Skeletal muscle satellite cell (primary cell): Measurements from ENCODE around the gene ELFN1.
"Not testable (repeated sequence)": the region's sequence is repeated elsewhere in the genome, so short reads cannot be mapped to it uniquely, and the experiment has no call there.

Source experiments
- H3K27me3 ChIP-seq: 2 replicates; pipeline ENCODE4 v1.7.0; 2013; ENCODE audit warnings: low read length; ENCODE audit not compliant: control insufficient read depth, insufficient read depth
- H3K36me3 ChIP-seq: 2 replicates; pipeline ENCODE4 v1.7.0; 2013; ENCODE audit warnings: mild to moderate bottlenecking, control low read depth, low read length; ENCODE audit not compliant: insufficient read depth
- H3K4me1 ChIP-seq: 2 replicates; pipeline ENCODE4 v1.7.0; 2013; ENCODE audit warnings: low read length; ENCODE audit not compliant: control insufficient read depth, insufficient read depth
- H3K4me2 ChIP-seq: 2 replicates; pipeline ENCODE4 v1.7.0; 2013; ENCODE audit warnings: mild to moderate bottlenecking, low read length
- H3K4me3 ChIP-seq: 2 replicates; pipeline ENCODE4 v1.7.0; 2013; ENCODE audit warnings: low read length
- H3K9ac ChIP-seq: 2 replicates; pipeline ENCODE4 v1.7.0; 2013; ENCODE audit warnings: mild to moderate bottlenecking, low read depth, low read length, moderate library complexity
- H3K9me3 ChIP-seq: replicated peaks from 2 replicates; pipeline ENCODE4 v1.7.0; 2013; ENCODE audit warnings: mild to moderate bottlenecking, control low read depth, low read length

The ELFN1 gene

GRCh38 chr7:1719256-1719655 lies 49.2 kb downstream of the ELFN1 start:
- not testable (repeated sequence) for H3K4me2 ChIP-seq, H3K4me3 ChIP-seq, H3K9me3 ChIP-seq, H3K36me3 ChIP-seq, H3K9ac ChIP-seq, H3K4me1 ChIP-seq
- peaks cover 29% of the 10 kb centered on the region for H3K27me3 ChIP-seq

GRCh38 chr7:1719913-1720312 lies 49.8 kb downstream of the ELFN1 start:
- Histone ChIP-seq H3K4me1 (no peaks in the 10 kb centered on the region), H3K36me3 (no peaks in the 10 kb centered on the region), H3K4me2 (no peak overlapping the region), H3K9ac (no peak overlapping the region), H3K4me3 (no peak overlapping the region), H3K27me3 (peaks cover 30% of the 10 kb centered on the region), H3K9me3 (no peaks in the 10 kb centered on the region)

GRCh38 chr7:1720326-1720725 lies 50.2 kb downstream of the ELFN1 start:
- Histone ChIP-seq H3K9ac (no peak overlapping the region), H3K9me3 (no peaks in the 10 kb centered on the region), H3K4me3 (no peak overlapping the region), H3K4me2 (no peak overlapping the region), H3K27me3 (peaks cover 33% of the 10 kb centered on the region), H3K36me3 (no peaks in the 10 kb centered on the region), H3K4me1 (no peaks in the 10 kb centered on the region)

- Histone ChIP-seq H3K4me1 (no peaks in the 10 kb centered on the region), H3K4me2 (no peak overlapping the region), H3K9me3 (no peaks in the 10 kb centered on the region), H3K27me3 (peaks cover 36% of the 10 kb centered on the region), H3K9ac (no peak overlapping the region), H3K4me3 (no peak overlapping the region), H3K36me3 (no peaks in the 10 kb centered on the region)
These were observed 51.1 kb downstream of the ELFN1 start for GRCh38 chr7:1721047-1721690.

- H3K4me2 ChIP-seq: no peak overlapping the region
- H3K27me3 ChIP-seq: peaks cover 41% of the 10 kb centered on the region
- H3K4me3 ChIP-seq: no peak overlapping the region
- H3K9ac ChIP-seq: no peak overlapping the region
- H3K9me3 ChIP-seq: no peaks in the 10 kb centered on the region
- no peaks in the 10 kb centered on the region for H3K4me1 ChIP-seq
- H3K36me3 ChIP-seq: no peaks in the 10 kb centered on the region
These were observed 53.2 kb downstream of the ELFN1 start for GRCh38 chr7:1723254-1723653.

GRCh38 chr7:1724118-1724910 lies 54.2 kb downstream of the ELFN1 start:
- Histone ChIP-seq H3K4me1 (no peaks in the 10 kb centered on the region), H3K36me3 (no peaks in the 10 kb centered on the region), H3K27me3 (peaks cover 41% of the 10 kb centered on the region), H3K4me3 (no peak overlapping the region), H3K4me2 (no peak overlapping the region), H3K9ac (no peak overlapping the region), H3K9me3 (no peaks in the 10 kb centered on the region)

GRCh38 chr7:1725199-1725690 lies 55.2 kb downstream of the ELFN1 start:
- no peak overlapping the region for H3K4me3 ChIP-seq
- peaks cover 45% of the 10 kb centered on the region for H3K27me3 ChIP-seq
- no peaks in the 10 kb centered on the region for H3K36me3 ChIP-seq
- H3K4me1 ChIP-seq: no peaks in the 10 kb centered on the region
- no peak overlapping the region for H3K9ac ChIP-seq
- no peaks in the 10 kb centered on the region for H3K9me3 ChIP-seq
- H3K4me2 ChIP-seq: no peak overlapping the region

GRCh38 chr7:1725766-1726630 lies 55.9 kb downstream of the ELFN1 start:
- peaks cover 50% of the 10 kb centered on the region for H3K27me3 ChIP-seq
- H3K4me2 ChIP-seq: no peak overlapping the region
- H3K4me1 ChIP-seq: no peaks in the 10 kb centered on the region
- no peaks in the 10 kb centered on the region for H3K36me3 ChIP-seq
- no peak overlapping the region for H3K9ac ChIP-seq
- no peak overlapping the region for H3K4me3 ChIP-seq
- H3K9me3 ChIP-seq: no peaks in the 10 kb centered on the region

GRCh38 chr7:1727079-1727478 lies 57.0 kb downstream of the ELFN1 start:
- Histone ChIP-seq H3K4me2 (no peak overlapping the region), H3K4me1 (no peaks in the 10 kb centered on the region), H3K4me3 (no peak overlapping the region), H3K9me3 (no peaks in the 10 kb centered on the region), H3K27me3 (peaks cover 59% of the 10 kb centered on the region), H3K9ac (no peak overlapping the region), H3K36me3 (no peaks in the 10 kb centered on the region)

- Histone ChIP-seq H3K4me1 (no peaks in the 10 kb centered on the region), H3K4me2 (no peak overlapping the region), H3K4me3 (no peak overlapping the region), H3K9ac (no peak overlapping the region), H3K27me3 (peaks cover 67% of the 10 kb centered on the region), H3K9me3 (no peaks in the 10 kb centered on the region), H3K36me3 (no peaks in the 10 kb centered on the region)
These were observed 57.9 kb downstream of the ELFN1 start for GRCh38 chr7:1727812-1728570.

- Histone ChIP-seq H3K9me3 (no peaks in the 10 kb centered on the region), H3K4me3 (no peak overlapping the region), H3K36me3 (no peaks in the 10 kb centered on the region), H3K4me2 (no peak overlapping the region), H3K4me1 (no peaks in the 10 kb centered on the region), H3K27me3 (peaks cover 71% of the 10 kb centered on the region), H3K9ac (no peak overlapping the region)
These were observed 59.1 kb downstream of the ELFN1 start for GRCh38 chr7:1729183-1729582.
